Measurements from ENCODE around the gene MISP3.
"Not testable (repeated sequence)": the region's sequence is repeated elsewhere in the genome, so short reads cannot be mapped to it uniquely, and the experiment has no call there.

MISP3 gene

DNA sequence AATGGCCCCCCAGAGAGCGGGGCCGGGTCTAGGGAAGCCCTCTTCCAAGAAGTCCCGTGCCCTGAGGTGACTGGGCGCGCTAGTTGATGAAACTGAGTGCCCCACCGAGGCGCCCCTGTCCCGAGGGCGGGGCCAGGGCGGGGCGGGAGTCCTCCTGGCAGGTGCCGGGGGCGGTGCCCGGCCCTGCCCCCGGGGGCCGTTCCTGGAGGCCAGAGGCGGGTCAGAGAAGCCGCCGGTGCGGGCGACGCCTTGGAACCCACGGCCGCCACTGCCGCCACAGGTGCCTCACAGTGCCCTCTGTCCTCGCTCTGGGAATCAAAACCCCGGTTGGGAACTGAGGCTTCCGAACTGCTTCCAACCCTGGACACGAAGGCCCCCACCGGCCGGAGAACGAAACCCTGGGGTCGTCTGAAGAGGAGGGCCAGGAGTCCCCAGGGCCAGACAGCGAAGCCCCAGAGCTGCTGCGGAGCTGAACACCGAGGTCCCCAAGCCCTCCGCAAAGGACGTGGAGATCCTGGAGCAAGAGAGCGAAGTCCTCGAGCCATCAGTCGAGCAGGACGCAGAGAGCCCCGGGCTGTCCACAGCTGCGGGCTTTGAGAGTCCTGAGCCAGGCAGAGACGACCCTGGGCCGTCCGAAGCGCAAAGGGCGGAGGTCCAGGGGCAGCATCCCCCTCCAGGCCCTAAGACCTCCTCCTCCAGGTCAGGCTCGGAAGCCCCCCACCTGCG, at the start of gene MISP3:
Gene MISP3 (plus strand): TSS at position 252 of the 726 bp plus-strand sequence. CDS start 524 bp downstream, outside the sequence.
- peak in 1 of 4 experiments; percentile 16 for DNase-seq (ENCODE audit: low read depth in 4 of 4, low spot score in 1 of 4)

DNA sequence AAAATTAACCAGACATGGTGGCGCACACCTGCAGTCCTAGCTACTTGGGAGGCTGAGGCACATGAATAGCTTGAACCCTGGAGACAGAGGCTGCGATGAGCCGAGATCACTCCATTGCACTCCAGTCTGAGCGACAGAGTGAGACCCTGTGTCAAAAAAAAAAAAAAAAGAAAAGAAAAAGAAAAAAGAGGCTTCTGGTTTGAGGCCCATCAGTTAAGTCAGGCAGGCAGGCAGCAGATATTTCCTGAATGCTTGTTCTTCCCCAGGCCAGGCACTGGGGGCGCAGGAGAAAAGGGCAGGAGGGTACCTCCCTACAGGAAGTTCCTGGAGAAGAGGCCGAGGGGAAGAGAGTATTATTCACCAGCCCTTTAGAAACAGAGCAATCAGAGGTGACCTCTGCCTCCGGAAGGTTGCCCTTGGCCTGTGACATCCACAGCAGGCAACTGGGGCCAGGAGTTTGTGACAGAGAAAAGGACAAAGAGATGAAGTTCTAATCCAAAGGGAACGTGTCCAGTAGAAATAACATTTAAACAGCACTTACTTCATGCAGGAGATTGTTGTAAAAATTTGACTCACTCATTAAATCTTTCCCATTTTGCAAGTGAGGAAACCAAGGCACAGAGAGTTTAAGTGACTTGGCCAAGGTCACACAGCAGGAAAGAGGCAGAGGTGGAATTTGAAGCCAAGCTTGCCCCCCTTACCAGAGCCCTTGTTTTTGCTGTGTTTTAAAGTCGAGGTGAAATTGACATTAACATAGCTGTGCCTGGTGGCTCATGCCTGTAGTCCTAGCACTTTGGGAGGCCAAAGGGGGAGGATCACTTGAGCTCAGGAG, 49.0 kb upstream of the MISP3 start:
- no peak for DNase-seq (ENCODE audit: low read depth in 4 of 4, low spot score in 1 of 4)

DNA sequence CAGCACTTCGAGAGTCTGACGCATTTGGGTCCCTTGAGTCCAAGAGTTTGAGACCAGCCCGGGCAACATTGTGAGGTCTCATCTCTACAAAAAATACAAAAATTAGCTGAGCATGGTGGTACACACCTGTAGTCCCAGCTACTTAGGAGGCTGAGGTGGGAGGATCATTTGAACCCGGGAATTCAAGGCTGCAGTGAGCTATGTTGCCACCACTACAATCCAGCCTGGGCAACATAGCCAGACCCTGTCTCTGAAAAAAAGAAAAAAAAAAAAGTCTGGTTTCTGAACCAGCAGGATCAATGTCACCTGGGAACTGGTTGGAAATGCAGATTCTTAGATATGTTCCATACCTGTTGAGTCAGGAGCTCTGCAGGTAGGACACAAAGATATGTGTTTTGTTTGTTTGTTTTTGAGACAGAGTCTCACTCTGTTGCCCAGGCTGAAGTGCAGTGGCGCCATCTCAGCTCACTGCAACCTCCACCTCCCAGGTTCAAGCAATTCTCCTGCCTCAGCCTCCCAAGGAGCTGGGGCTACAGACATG, 45.9 kb upstream of the MISP3 start:
- DNase-seq (ENCODE audit: low read depth in 4 of 4, low spot score in 1 of 4): not testable (repeated sequence)

DNA sequence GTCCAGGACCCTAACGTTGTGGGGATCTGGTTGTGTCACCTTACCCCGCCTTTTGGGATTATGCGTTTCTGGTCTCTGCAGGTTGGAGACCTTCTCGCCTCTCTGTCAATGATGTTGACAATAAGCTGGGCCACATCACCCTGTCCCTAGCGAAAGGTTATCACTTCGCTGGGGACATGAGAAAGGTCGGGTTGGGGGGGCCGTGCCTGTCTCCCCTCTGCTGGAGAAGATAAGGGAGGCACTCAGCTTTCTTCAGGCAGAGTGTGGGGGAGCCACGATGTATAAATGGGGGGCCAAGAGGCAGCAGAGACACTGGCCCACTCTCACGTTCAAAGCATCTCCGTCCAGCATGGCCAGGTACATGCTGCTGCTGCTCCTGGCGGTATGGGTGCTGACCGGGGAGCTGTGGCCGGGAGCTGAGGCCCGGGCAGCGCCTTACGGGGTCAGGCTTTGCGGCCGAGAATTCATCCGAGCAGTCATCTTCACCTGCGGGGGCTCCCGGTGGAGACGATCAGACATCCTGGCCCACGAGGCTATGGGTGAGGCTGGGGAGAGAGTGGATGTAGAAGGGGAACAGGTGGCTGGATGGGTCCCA, 44.6 kb upstream of the MISP3 start, which contains the start of gene RLN3:
Gene RLN3 (plus strand): TSS at position 293 of the 595 bp plus-strand sequence. CDS start 57 bp downstream, at position 350.
- DNase-seq (ENCODE audit: low read depth in 4 of 4, low spot score in 1 of 4): no peak

DNA sequence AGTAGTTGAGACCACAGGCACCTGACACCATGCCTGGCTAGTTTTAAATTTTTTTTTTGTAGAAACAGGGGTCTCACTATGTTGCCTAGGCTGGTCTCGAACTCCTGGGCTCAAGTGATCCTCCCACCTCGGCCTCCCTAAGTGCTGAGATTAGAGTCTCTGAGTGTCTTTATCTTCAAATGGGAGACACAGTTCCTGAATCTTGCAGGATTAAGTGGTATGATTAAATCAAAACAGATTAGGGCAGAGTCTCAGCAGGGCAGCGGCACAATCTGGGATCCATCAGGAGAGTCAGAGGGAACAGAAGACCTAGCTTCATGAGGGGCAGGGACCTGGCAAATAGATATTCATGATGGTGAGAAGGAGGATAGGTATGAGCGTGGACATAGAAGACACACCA, 43.7 kb upstream of the MISP3 start:
- DNase-seq (ENCODE audit: low read depth in 4 of 4, low spot score in 1 of 4): no peak

DNA sequence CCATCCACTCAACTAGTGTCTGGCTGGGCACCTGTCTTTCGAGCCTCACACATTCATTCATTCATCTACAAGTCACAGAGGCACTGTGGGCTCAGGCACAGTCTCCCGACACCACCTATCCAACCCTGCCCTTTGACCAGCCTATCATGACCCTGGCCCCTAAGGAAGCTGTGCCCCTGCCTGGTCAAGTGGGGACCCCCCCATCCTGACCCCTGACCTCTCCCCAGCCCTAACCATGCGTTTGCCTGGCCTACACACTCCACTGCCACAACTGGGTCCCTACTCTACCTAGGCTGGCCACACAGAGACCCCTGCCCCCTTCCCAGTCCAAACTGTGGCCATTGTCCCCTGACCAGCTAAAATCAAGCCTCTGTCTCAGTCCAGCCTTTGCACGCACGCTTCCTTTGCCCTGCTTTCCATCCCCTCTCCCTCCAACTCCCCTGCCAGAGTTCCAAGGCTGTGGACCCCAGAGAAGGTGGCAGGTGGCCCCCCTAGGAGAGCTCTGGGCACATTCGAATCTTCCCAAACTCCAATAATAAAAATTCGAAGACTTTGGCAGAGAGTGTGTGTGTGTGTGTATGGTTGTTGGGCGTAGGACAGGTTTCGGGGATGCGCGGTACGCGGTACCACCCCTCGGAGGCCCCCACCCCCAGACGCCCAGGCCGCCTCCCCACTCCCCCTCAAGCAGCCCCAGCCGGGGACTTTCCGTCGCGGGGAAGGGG, 41.4 kb upstream of the MISP3 start:
- DNase-seq (ENCODE audit: low read depth in 4 of 4, low spot score in 1 of 4): peak in 1 of 4 experiments; percentile 38

DNA sequence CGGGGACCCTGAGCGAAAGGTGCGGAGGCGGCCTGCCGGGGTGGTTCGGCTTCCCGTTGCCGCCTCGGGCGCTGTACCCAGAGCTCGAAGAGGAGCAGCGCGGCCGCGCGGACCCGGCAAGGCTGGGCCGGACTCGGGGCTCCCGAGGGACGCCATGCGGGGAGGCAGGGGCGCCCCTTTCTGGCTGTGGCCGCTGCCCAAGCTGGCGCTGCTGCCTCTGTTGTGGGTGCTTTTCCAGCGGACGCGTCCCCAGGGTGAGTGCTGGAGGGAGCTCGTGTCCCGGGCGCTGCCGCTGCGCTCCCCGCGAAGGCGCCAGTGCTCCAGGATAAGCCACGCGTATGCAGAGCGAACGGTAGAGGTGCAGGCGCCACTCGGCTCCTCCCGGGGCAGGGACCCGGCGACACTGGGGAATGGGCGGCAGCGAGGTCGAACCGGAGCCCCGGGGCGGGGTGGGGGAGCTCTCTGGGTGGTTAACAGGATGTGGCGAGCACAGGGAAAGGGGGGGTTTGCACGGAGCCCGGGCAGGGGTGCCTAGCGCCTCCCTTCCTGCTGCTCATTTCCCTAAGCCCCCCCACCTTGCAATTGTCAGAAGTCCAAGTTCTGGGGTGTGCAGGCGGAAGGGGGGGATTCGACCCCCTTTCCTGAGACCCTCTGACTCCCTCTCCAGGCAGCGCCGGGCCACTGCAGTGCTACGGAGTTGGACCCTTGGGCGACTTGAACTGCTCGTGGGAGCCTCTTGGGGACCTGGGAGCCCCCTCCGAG, 40.7 kb upstream of the MISP3 start, which contains the start of gene IL27RA:
Gene IL27RA (plus strand): TSS at position 44 of the 762 bp plus-strand sequence. CDS start 111 bp downstream, at position 155.
- DNase-seq (ENCODE audit: low read depth in 4 of 4, low spot score in 1 of 4): peak; percentile 38 to 68 (median 56)

DNA sequence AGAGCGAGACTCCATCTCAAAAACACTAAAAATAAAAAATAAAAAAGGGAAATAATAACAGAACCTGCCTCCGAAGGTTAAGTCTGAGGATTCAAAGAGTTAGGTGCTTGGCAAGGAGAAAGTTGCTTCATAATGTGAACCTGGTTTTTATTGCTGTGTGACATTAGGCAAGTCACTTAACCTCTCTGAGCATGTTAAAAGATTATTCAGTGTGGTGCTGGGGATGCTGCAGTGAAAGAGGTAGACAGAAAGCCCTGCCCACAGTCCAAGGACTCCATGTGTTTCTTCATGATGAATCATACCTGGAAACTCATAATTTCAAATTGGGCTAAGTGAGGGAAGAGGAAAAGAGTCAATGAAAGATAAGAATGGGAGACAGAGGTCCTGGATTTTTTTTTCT, 38.6 kb upstream of the MISP3 start:
- DNase-seq (ENCODE audit: low read depth in 4 of 4, low spot score in 1 of 4): no peak

DNA sequence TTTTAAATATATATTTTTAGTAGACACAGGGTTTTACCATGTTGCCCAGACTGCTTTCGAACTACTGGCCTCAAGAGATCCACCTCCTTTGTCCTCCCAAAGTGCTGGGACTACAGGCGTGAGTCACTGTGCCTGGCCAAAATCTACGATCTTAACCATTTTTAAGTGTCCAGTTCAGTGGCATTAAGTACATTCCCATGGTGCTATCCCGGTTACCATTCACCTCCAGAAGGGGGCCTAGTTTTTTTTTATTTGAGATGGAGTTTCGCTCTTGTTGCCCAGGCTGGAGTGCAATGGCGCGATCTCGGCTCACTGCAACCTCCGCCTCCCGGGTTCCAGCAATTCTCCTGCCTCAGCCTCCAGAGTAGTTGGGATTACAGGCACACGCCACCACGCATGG, 37.4 kb upstream of the MISP3 start:
- DNase-seq (ENCODE audit: low read depth in 4 of 4, low spot score in 1 of 4): not testable (repeated sequence)

DNA sequence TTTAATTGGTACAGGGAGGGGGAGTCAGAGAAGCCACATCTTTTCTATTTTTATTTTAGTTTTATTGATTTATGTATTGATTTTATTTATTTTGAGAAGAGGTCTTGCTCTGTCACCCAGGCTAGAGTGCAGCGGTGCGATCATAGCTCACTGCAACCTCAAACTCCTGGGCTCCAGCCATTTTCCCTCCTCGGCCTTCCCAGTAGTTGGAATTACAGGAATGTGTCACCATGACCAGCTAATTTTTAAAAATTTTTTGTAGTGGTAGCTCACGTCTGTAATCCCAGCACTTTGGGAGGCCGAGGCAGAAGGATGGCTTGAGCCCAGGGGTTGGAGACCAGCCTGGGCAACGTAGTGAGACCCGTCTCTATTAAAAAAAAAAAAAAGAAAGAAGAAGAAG, 36.9 kb upstream of the MISP3 start:
- DNase-seq (ENCODE audit: low read depth in 4 of 4, low spot score in 1 of 4): no peak

DNA sequence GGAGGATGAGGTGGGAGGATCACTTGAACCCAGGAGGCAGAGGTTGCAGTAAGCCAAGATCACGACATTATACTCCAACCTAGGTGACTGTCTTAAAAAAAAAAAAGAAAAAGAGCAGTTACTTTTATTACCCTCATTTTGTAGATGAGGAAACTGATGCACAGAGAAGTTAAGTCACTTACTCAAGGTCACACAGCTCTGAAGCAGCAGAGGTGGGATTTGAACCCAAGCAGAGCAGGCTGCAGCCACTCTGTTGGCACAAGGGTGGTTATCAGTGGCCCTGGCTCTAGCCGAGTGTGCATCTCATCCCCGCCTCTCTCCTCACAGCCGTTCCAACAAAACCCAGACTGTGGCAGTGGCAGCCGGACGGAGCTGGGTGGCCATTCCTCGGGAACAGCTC, 33.4 kb upstream of the MISP3 start:
- DNase-seq (ENCODE audit: low read depth in 4 of 4, low spot score in 1 of 4): no peak

DNA sequence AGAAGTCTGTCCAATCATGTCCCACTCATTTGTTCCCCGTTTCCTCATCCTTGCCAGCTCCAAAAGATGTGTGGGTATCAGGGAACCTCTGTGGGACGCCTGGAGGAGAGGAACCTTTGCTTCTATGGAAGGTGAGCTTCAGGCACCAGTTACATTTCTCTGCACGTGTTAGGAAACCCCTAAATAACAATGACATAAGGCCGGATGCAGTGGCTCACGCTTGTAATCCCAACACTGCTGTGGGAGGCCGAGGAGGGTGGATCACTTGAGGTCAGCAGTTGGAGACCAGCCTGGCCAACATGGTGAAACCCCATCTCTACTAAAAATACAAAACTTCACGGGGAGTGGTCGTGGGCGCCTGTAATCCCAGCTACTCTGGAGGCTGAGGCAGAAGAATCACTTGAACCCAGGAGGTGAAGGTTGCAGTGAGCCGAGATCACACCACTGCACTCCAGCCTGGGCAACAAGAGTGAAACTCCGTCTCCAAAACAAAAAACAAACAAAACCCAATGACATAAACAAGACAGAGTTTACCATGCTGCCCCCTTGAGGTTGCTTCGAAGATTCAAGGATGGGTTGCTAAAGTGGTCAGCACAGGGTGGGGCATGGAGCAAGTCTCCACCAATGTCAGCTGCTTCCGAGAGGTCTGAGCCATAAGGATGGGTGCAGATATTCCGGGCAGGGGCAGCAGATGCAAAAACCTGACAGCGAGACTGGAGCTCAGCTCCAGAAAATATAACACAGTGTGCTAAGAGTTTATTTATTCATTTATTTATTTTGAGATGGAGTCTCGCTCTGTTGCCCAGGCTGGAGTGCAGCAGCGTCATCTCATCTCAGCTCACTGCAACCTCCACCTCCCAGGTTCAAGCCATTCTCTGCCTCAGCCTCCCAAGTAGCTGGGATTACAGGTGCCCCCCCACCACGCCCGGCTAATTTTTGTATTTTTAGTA, 29.7 kb upstream of the MISP3 start:
- not testable (repeated sequence) for DNase-seq (ENCODE audit: low read depth in 4 of 4, low spot score in 1 of 4)

DNA sequence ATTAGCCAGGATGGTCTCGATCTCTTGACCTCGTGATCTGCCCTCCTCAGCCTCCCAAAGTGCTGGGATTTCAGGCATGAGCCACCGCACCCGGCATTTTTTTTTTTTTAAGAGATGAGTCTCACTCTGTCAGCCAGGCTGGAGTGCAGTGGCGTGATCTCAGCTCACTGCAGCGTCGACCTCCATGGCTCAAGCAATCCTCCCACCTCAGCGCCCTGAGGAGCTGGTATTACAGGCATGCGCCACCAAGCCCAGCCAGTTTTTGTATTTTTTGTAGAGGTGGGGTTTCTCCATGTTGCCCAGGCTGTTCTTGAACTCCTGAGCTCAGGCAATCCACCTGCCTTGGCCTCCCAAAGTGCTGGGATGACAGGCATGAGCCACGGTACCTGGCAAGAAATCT, 24.7 kb upstream of the MISP3 start:
- not testable (repeated sequence) for DNase-seq (ENCODE audit: low read depth in 4 of 4, low spot score in 1 of 4)

DNA sequence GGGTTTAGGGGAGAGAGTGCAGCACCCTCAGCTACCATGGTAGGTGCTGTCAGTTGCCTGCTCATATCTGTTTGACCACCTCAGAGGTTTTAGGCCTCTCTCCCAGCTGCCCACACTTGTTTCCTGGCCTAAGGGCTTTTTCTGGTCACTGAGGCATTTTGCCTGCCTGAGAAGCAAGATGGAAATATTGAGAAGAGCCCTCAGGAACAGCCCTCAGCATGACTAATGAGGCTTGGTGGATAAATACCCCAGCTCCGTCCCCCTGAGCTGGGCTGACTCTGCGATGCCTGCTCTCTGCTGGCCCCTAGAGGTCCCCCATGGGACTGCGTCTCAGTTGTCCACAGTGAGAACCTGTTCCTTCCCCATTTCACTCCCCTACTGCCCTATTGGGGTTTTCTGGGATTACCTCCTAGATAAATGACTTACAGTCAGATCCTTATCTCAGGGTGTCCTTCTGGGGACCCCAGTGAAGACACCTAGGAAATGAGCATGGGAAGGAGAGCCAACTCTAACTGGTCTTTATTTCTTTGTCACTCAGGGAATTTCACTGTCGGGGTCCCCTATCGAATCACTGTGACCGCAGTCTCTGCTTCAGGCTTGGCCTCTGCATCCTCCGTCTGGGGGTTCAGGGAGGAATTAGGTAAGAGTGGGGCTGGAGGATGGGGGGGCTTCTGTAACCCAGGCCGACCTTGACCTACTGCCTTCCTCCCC, 24.0 kb upstream of the MISP3 start:
- DNase-seq (ENCODE audit: low read depth in 4 of 4, low spot score in 1 of 4): peak; percentile 50 to 72 (median 65)

DNA sequence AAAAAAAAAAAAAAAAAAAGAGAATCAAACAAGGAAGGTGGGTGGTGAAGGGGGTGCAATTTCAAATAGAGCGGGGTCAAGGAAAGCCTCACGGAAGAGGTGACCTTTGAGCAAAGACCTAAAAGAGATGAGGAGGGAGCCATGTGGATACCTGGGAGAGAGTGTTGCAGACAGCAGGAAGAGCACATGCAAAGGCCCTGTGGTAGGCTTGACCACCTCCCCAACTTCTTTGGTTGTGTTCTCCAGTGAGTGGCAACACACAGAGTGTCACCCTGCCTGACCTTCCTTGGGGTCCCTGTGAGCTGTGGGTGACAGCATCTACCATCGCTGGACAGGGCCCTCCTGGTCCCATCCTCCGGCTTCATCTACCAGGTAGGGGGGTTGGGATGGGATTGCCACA, 22.1 kb upstream of the MISP3 start:
- no peak for DNase-seq (ENCODE audit: low read depth in 4 of 4, low spot score in 1 of 4)

DNA sequence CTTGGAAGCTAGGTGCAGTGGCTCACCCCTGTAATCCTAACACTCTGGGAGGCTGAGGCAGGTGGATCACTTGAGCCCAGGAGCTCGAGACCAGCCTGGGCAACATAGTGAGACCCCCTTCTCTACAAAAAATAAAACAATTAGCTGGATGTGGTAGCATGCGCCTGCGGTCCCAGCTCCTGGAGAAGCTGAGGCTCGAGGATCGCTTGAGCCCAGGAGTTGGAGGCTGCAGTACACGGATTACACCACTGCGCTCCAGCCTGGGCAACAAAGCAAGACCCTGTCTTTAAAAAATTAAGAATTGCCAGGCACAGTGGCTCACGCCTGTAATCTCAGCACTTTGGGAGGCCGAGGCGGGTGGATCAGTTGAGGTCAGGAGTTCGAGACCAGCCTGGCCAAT, 21.6 kb upstream of the MISP3 start:
- DNase-seq (ENCODE audit: low read depth in 4 of 4, low spot score in 1 of 4): not testable (repeated sequence)

DNA sequence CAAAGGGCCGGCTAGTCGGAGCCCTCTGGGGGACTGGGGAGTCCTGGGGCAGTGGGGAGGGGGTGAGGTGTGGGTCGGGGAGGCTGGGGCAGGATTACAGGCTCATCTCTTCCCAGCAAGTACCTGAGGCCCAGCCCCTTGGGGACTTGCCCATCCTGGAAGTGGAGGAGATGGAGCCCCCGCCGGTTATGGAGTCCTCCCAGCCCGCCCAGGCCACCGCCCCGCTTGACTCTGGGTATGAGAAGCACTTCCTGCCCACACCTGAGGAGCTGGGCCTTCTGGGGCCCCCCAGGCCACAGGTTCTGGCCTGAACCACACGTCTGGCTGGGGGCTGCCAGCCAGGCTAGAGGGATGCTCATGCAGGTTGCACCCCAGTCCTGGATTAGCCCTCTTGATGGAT, 20.6 kb upstream of the MISP3 start:
- DNase-seq (ENCODE audit: low read depth in 4 of 4, low spot score in 1 of 4): no peak

DNA sequence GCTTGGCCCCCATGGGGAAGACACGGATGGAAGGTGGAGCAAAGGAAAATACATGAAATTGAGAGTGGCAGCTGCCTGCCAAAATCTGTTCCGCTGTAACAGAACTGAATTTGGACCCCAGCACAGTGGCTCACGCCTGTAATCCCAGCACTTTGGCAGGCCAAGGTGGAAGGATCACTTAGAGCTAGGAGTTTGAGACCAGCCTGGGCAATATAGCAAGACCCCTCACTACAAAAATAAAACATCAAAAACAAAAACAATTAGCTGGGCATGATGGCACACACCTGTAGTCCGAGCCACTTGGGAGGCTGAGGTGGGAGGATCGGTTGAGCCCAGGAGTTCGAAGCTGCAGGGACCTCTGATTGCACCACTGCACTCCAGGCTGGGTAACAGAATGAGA, 20.1 kb upstream of the MISP3 start:
- no peak for DNase-seq (ENCODE audit: low read depth in 4 of 4, low spot score in 1 of 4)

Measured in stimulated activated CD4-positive, alpha-beta T cell treated with anti-CD3 and anti-CD28 coated beads, Interleukin-1b, Interleukin-23, amount 100 ng/mL, for 24 hours (primary cell).